BE2C (cell line): ENCODE data around the gene CHST11.

Experiments used
- DNase-seq: peaks from one replicate; pipeline ENCODE4 v3.0.0-alpha.2; 2020
- H3K27me3 ChIP-seq: fragments of 250-450 bp; sonication (Bioruptor Pico); 2 replicates; pipeline ENCODE4 v1.5.1; 2020; ENCODE audit warnings: mild to moderate bottlenecking
- H3K36me3 ChIP-seq: fragments of 250-450 bp; sonication (Bioruptor Pico); 2 replicates; pipeline ENCODE4 v1.5.1; 2020; ENCODE audit warnings: mild to moderate bottlenecking
- H3K4me1 ChIP-seq: fragments of 250-450 bp; sonication (Bioruptor Pico); 2 replicates; pipeline ENCODE4 v1.5.1; 2020
- H3K4me3 ChIP-seq: 2 replicates; pipeline ENCODE4 v1.5.1; 2011; ENCODE audit warnings: low read depth, low read length
- H3K9me3 ChIP-seq: fragments of 250-450 bp; sonication (Bioruptor Pico); 2 replicates; pipeline ENCODE4 v1.5.1; 2020
- CTCF ChIP-seq: IDR thresholded peaks from 2 replicates; pipeline ENCODE4 v1.5.1; 2012; ENCODE audit warnings: mild to moderate bottlenecking, low read depth, low read length

Gene CHST11

DNA sequence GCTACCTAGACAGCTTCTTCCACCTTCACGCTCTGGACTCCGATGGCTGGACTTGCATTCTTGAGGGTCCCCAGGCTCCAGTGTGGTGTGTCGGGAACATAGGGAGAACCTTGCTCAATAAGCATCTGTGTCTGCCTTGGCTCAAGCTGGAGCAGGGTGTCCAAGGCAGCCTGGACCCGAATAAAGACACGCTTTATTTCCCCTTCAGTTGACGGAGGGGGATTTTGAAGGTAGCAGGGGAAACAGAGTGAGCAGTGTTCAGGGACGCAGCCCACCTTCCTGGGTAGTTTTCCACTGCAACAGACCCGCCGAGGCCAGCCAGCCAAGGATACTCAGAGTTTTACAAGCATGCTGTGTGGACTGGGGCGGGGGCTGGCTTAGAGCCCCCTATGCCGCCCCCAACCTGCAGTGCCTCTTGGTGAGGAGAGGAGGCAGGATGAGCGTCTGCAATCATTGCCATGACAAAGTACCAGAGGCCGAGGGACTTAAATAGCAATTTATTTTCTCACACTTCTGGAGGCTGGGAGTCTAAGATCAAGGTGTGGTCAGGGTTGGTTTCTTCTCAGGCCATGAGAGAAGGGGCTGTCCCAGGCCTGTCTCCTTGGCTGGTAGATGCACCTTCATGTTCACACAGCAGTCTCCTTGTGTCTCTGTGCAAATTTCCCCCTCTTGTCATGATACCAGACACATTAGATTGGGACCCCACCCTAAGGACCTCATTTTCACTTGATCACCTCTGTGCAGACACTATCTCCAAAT is 201.2 kb downstream of the CHST11 start:
- TF ChIP-seq CTCF = no peak
- Histone ChIP-seq H3K4me1 (peaks cover 7% of the 10 kb centered on the region), H3K4me3 (no peak overlapping the region), H3K36me3 (no peaks in the 10 kb centered on the region), H3K27me3 (no peaks in the 10 kb centered on the region), H3K9me3 (no peaks in the 10 kb centered on the region)
- DNase-seq = no peak

- Histone ChIP-seq H3K4me3 (no peak overlapping the region), H3K27me3 (no peaks in the 10 kb centered on the region), H3K36me3 (no peaks in the 10 kb centered on the region), H3K4me1 (peaks cover 12% of the 10 kb centered on the region), H3K9me3 (no peaks in the 10 kb centered on the region)
- no peak for DNase-seq
- no peak for TF ChIP-seq CTCF
These were observed 202.3 kb downstream of the CHST11 start for GRCh38 chr12:104659058-104659457.

DNA sequence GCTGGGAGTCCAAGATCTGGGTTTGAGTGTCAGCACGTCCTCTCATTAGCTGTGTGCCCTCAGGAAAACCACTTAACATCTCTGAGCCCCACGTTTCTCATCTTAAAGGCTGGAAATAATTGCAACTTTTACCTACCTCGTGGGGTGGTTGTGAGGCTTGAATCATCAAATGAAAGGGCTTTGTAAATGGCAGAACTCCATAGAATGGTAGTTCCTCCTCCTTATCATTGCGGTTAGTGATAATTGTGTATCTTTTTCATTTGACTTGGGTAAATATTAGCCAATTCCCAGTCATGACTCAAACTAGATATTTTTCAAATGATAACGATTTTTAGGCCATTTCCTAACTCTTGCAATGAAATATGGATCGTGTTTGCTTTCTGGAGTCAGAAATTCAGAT is 205.5 kb downstream of the CHST11 start:
- H3K4me3 ChIP-seq = no peak overlapping the region
- no peaks in the 10 kb centered on the region for H3K36me3 ChIP-seq
- H3K27me3 ChIP-seq = no peaks in the 10 kb centered on the region
- peaks cover 17% of the 10 kb centered on the region for H3K4me1 ChIP-seq
- no peaks in the 10 kb centered on the region for H3K9me3 ChIP-seq
- no peak for DNase-seq
- TF ChIP-seq CTCF = no peak

GRCh38 chr12:104662908-104663307 is 206.2 kb downstream of the CHST11 start:
- H3K4me1 ChIP-seq = peaks cover 24% of the 10 kb centered on the region
- H3K27me3 ChIP-seq = no peaks in the 10 kb centered on the region
- H3K4me3 ChIP-seq = no peak overlapping the region
- no peaks in the 10 kb centered on the region for H3K9me3 ChIP-seq
- no peak for TF ChIP-seq CTCF
- H3K36me3 ChIP-seq = no peaks in the 10 kb centered on the region
- no peak for DNase-seq

DNA sequence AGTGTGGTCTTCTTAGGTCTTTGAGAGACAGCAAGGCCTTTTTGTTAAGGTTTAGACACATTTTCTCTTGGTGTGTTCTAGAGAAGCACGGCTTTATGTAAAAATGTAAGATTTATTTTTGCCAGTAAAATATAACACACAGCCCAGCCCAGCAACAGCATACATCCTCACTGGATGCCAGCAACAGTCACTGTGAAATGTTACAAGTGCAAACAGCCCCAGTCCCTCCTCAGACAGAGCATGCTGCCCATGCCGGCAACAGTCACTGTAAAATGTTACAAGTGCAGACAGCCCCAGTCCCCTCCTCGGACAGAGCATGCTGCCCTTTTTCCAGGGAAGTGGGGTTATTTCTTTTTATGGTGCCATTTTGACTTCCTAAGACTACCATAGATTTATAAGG is 207.6 kb downstream of the CHST11 start:
- Histone ChIP-seq H3K4me1 (peaks cover 28% of the 10 kb centered on the region), H3K36me3 (no peaks in the 10 kb centered on the region)
- TF ChIP-seq CTCF = no peak

GRCh38 chr12:104665296-104665695 is 208.5 kb downstream of the CHST11 start:
- no peak overlapping the region for H3K4me3 ChIP-seq
- no peak for TF ChIP-seq CTCF
- DNase-seq = no peak
- no peaks in the 10 kb centered on the region for H3K9me3 ChIP-seq
- H3K36me3 ChIP-seq = no peaks in the 10 kb centered on the region
- H3K27me3 ChIP-seq = no peaks in the 10 kb centered on the region
- H3K4me1 ChIP-seq = peaks cover 38% of the 10 kb centered on the region

More for the DNA sequence above, 207.6 kb downstream of the CHST11 start:
- Histone ChIP-seq H3K9me3 (no peaks in the 10 kb centered on the region), H3K27me3 (no peaks in the 10 kb centered on the region), H3K4me3 (no peak overlapping the region)
- no peak for DNase-seq
